MM.1S (cell line): ENCODE measurements around the gene TFCP2L1.

ENCODE experiments used
- DNase-seq: peaks from one replicate; pipeline ENCODE4 v3.0.0-alpha.2; 2015
- H2AFZ ChIP-seq: fragments of 300-600 bp; sonication (generic); 2 replicates; pipeline ENCODE4 v1.6.0; 2016; ENCODE audit warnings: antibody characterized with exemption, low read length
- H3F3A ChIP-seq: fragments of 300-600 bp; sonication (generic); 2 replicates; pipeline ENCODE4 v1.6.1; 2016; ENCODE audit warnings: mild to moderate bottlenecking, antibody characterized with exemption, low read length, moderate library complexity, mixed read lengths; ENCODE audit not compliant: insufficient read depth
- H3K27ac ChIP-seq: fragments of 300-600 bp; sonication (generic); 2 replicates; pipeline ENCODE4 v1.5.1; 2016; ENCODE audit warnings: mild to moderate bottlenecking, low read length
- H3K27me3 ChIP-seq: fragments of 300-600 bp; sonication (generic); replicated peaks from 2 replicates; pipeline ENCODE4 v1.6.0; 2016; ENCODE audit warnings: low read length; ENCODE audit not compliant: insufficient read depth
- H3K36me3 ChIP-seq: fragments of 300-600 bp; sonication (generic); replicated peaks from 2 replicates; pipeline ENCODE4 v1.6.1; 2016; ENCODE audit warnings: mild to moderate bottlenecking, low read length, mixed read lengths; ENCODE audit not compliant: insufficient read depth
- H3K4me1 ChIP-seq: fragments of 300-600 bp; sonication (generic); 2 replicates; pipeline ENCODE4 v1.6.1; 2016; ENCODE audit warnings: low read length, mixed read lengths
- H3K4me2 ChIP-seq: fragments of 300-600 bp; sonication (generic); 2 replicates; pipeline ENCODE4 v1.6.0; 2016; ENCODE audit warnings: low read depth, low read length
- H3K4me3 ChIP-seq: fragments of 300-600 bp; sonication (generic); 2 replicates; pipeline ENCODE4 v1.5.1; 2016; ENCODE audit warnings: low read length, mixed read lengths
- H3K79me2 ChIP-seq: fragments of 300-600 bp; sonication (generic); 2 replicates; pipeline ENCODE4 v1.6.1; 2016; ENCODE audit warnings: mixed run types, low read length, mixed read lengths
- H3K9ac ChIP-seq: fragments of 300-600 bp; sonication (generic); 2 replicates; pipeline ENCODE4 v1.6.1; 2016; ENCODE audit warnings: low read length, mixed read lengths
- H3K9me2 ChIP-seq: fragments of 300-600 bp; sonication (generic); replicated peaks from 2 replicates; pipeline ENCODE4 v1.6.1; 2016; ENCODE audit warnings: mild to moderate bottlenecking, low read length, mixed read lengths; ENCODE audit not compliant: insufficient read depth
- H3K9me3 ChIP-seq: fragments of 300-600 bp; sonication (generic); replicated peaks from 2 replicates; pipeline ENCODE4 v1.6.1; 2016; ENCODE audit warnings: mild to moderate bottlenecking, low read length, mixed read lengths; ENCODE audit not compliant: insufficient read depth
- H4K20me1 ChIP-seq: fragments of 300-600 bp; sonication (generic); 2 replicates; pipeline ENCODE4 v1.6.1; 2016; ENCODE audit warnings: mild to moderate bottlenecking, low read length, moderate library complexity, mixed read lengths; ENCODE audit not compliant: insufficient read depth
- EZH2 ChIP-seq: fragments of 300-600 bp; sonication (generic); optimal IDR thresholded peaks from 2 replicates; pipeline ENCODE3; 2017; ENCODE audit warnings: low read depth, mild to moderate bottlenecking, antibody characterized with exemption, low read length, mixed read lengths
- EZH2phosphoT487 ChIP-seq: fragments of 300-600 bp; sonication (generic); IDR thresholded peaks from 2 replicates; pipeline ENCODE4 v1.6.1; 2018; ENCODE audit warnings: antibody characterized with exemption, low read length
- TF ChIP-seq, protein P1 (sequence below): fragments of 300-600 bp; sonication (generic); IDR thresholded peaks from 2 replicates; pipeline ENCODE4 v1.5.1; 2016; ENCODE audit warnings: antibody characterized with exemption, low read length, mixed read lengths

The TFCP2L1 gene

DNA sequence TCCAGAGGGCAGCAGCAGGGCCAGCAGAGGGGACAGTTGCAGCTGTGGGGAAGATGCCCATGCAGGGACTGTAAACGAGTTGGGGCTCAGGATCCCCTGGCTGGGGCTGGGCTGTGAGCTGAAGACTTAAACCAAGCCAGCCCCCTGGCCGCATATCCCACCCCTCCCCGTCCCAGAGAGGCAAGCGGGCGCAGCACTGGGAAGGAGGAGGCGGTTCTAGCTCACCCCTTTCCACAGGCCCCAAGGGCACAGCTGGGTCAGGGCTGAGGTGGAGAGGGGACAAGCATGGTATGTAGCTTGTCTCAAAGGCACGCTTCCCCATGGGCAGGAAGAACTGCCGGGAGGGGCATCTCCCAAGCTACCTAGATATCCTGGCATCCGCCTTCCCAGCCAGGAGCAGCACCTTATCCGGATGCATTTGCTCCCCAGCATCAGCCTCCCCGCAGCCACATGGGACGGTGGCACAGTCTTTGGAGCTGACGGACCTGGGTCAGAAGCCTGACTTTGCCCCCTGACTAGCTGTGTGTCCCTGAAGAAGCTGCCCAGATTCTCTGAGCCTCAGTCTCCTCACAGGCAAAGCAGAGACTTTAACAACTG is 75.9 kb downstream of the TFCP2L1 start:
- Histone ChIP-seq H3K4me3 (no peak overlapping the region), H3K9me2 (no peaks in the 10 kb centered on the region), H3K4me1 (no peaks in the 10 kb centered on the region), H3K4me2 (no peak overlapping the region), H2AFZ (no peak overlapping the region), H3K9me3 (no peaks in the 10 kb centered on the region), H3K9ac (no peak overlapping the region), H3K27me3 (no peaks in the 10 kb centered on the region), H3F3A (no peaks in the 10 kb centered on the region), H3K27ac (no peak overlapping the region), H4K20me1 (no peaks in the 10 kb centered on the region), H3K79me2 (no peaks in the 10 kb centered on the region), H3K36me3 (no peaks in the 10 kb centered on the region)
- TF ChIP-seq EZH2phosphoT487 = no peak
- TF ChIP-seq, protein P1, sequence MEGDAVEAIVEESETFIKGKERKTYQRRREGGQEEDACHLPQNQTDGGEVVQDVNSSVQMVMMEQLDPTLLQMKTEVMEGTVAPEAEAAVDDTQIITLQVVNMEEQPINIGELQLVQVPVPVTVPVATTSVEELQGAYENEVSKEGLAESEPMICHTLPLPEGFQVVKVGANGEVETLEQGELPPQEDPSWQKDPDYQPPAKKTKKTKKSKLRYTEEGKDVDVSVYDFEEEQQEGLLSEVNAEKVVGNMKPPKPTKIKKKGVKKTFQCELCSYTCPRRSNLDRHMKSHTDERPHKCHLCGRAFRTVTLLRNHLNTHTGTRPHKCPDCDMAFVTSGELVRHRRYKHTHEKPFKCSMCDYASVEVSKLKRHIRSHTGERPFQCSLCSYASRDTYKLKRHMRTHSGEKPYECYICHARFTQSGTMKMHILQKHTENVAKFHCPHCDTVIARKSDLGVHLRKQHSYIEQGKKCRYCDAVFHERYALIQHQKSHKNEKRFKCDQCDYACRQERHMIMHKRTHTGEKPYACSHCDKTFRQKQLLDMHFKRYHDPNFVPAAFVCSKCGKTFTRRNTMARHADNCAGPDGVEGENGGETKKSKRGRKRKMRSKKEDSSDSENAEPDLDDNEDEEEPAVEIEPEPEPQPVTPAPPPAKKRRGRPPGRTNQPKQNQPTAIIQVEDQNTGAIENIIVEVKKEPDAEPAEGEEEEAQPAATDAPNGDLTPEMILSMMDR = no peak
- TF ChIP-seq EZH2 = no peak
- DNase-seq = no peak

DNA sequence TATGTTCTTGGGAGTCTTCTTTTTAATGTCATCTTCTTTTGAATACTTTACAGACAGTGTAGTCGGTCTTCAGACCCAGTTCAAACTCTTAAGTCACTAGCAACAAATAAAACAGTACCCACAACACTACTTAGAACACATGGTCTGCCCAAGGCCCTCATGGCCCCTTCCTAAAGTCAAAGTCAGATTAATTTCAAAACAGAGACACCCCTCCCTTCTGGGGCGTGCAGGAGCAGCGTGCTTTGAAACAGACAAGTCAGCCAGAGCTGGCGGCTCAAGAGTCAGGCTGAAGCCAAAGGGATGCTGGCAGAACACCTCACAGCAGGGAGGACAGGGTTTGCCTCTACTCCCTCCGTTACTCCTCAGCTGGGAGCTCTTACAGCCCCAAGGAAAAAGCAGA is 77.5 kb downstream of the TFCP2L1 start:
- Histone ChIP-seq H3K9ac (no peak overlapping the region), H3K36me3 (no peaks in the 10 kb centered on the region), H3K4me3 (no peak overlapping the region), H2AFZ (no peak overlapping the region), H3K79me2 (no peaks in the 10 kb centered on the region), H3K4me1 (no peaks in the 10 kb centered on the region), H3K4me2 (no peak overlapping the region), H3K27ac (no peak overlapping the region), H4K20me1 (no peaks in the 10 kb centered on the region), H3F3A (no peaks in the 10 kb centered on the region), H3K9me2 (no peaks in the 10 kb centered on the region), H3K9me3 (no peaks in the 10 kb centered on the region), H3K27me3 (no peaks in the 10 kb centered on the region)
- no peak for TF ChIP-seq EZH2phosphoT487
- TF ChIP-seq EZH2 = no peak
- TF ChIP-seq, protein P1 = no peak
- no peak for DNase-seq

DNA sequence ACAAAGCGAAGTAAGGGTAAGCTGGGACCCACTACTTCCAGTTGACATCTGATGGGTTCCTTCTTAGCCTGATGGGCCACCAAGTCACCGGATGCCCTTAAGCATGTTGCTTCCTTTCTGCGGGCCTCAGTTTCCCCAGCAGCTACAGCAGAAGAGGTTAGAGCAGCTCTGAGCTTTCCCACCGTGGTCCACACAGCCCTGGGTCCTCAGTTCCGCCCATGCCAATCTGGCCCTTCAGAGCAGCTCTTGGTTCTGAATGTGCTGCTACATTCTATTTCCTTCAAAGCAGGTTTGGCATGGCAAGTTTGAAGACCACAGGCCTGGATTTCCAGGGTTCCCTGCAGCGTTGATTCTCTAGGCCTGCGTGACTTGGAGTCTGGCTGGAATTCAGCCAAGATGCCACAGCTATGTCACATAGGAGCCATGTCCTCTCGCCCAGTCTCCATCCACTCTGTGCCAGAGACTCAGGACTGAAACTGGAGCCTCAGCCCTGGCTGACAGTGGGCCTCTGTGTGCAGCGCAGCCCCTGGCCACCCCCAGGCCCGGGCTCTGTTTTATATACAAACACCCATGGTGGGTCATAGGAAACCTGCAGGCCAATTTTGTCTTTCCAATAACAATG is 79.6 kb downstream of the TFCP2L1 start:
- Histone ChIP-seq H2AFZ (no peak overlapping the region), H3K4me2 (no peak overlapping the region), H3K4me3 (no peak overlapping the region), H3K27ac (no peak overlapping the region), H3F3A (no peaks in the 10 kb centered on the region), H3K27me3 (no peaks in the 10 kb centered on the region), H3K9me2 (no peaks in the 10 kb centered on the region), H3K36me3 (no peaks in the 10 kb centered on the region), H3K79me2 (no peaks in the 10 kb centered on the region), H3K9me3 (no peaks in the 10 kb centered on the region), H3K9ac (no peak overlapping the region), H4K20me1 (no peaks in the 10 kb centered on the region), H3K4me1 (no peaks in the 10 kb centered on the region)
- TF ChIP-seq, protein P1 = no peak
- TF ChIP-seq EZH2 = no peak
- no peak for TF ChIP-seq EZH2phosphoT487
- no peak for DNase-seq
